A549 (cell line): ENCODE data around the gene SLC39A10.

ENCODE experiments used
- GATA3 ChIP-seq: IDR thresholded peaks from 2 replicates; pipeline ENCODE4 v1.6.1; 2012; ENCODE audit warnings: borderline replicate concordance
- POLR2A ChIP-seq: IDR thresholded peaks from 2 replicates; pipeline ENCODE4 v1.6.1; 2012; ENCODE audit warnings: mild to moderate bottlenecking, low read length
- RAD21 ChIP-seq, 2 experiments: fragments of >200 bp in 1 of 2; sonication (Bioruptor Twin) in 1 of 2; formaldehyde crosslinking in 1 of 2; IDR thresholded peaks in 1 of 2; conservative IDR thresholded peaks in 1 of 2; 2 replicates in 1 of 2; 3 replicates in 1 of 2; pipeline ENCODE4 v1.6.1; 2012 to 2018; ENCODE audit warnings: inconsistent platforms in 1 of 2
- SMC3 ChIP-seq: fragments of >200 bp; sonication (Bioruptor Twin); formaldehyde crosslinking; IDR thresholded peaks from 3 replicates; pipeline ENCODE4 v1.6.1; 2018; ENCODE audit warnings: inconsistent platforms
- TF ChIP-seq, protein P1 (sequence below): fragments of >200 bp; sonication (Bioruptor Twin); formaldehyde crosslinking; IDR thresholded peaks from 3 replicates; pipeline ENCODE4 v1.5.1; 2016
- TF ChIP-seq, protein P2 (sequence below): fragments of 200-600 bp; sonication (generic); IDR thresholded peaks from 2 replicates; pipeline ENCODE4 v1.6.1; 2016; ENCODE audit warnings: antibody characterized with exemption, mild to moderate bottlenecking, moderate library complexity
- TF ChIP-seq, protein P3 (sequence below): IDR thresholded peaks from 2 replicates; pipeline ENCODE4 v1.6.1; 2012
- TF ChIP-seq, protein P4 (sequence below): fragments of 450-650 bp; IDR thresholded peaks from 2 replicates; pipeline ENCODE4 v1.6.1; 2014; ENCODE audit warnings: antibody characterized with exemption

DNA sequence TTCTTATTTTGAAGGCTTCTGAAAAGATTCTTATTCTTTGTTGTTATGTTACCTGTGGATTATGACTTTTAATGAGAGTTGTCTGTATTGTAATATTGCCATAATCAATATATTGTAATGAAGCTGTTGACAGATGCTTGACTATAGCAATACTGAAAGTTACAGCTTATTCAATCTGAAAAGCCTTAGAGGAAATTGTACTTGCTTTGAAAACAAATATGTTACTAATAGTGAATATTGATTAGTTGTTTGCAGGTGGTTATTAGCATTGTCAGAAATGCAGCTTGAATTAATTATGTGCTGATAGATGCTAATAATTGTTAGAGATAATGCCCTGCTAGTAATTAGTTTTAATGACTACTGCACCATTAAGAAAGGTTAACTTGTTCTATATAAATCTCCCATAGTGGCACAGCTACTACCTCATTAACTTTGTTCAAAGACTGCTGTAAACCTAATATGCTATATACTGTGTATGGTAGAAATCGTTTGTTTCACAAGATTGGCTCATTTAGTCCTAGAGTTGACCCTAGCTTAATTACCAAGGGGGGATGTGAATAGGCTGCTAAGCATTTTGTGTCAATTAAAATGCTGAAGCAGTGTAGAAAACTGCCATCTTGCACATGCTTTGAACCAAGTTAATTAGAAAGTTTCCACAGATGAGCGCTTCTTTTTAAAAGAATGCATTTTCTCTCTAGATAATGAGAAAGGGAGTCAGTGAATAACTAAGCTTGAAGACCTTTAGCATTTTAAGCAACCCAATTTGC, 30.5 kb downstream of the SLC39A10 start:
- TF ChIP-seq, protein P1, sequence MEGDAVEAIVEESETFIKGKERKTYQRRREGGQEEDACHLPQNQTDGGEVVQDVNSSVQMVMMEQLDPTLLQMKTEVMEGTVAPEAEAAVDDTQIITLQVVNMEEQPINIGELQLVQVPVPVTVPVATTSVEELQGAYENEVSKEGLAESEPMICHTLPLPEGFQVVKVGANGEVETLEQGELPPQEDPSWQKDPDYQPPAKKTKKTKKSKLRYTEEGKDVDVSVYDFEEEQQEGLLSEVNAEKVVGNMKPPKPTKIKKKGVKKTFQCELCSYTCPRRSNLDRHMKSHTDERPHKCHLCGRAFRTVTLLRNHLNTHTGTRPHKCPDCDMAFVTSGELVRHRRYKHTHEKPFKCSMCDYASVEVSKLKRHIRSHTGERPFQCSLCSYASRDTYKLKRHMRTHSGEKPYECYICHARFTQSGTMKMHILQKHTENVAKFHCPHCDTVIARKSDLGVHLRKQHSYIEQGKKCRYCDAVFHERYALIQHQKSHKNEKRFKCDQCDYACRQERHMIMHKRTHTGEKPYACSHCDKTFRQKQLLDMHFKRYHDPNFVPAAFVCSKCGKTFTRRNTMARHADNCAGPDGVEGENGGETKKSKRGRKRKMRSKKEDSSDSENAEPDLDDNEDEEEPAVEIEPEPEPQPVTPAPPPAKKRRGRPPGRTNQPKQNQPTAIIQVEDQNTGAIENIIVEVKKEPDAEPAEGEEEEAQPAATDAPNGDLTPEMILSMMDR = no peak
- TF ChIP-seq, protein P2, sequence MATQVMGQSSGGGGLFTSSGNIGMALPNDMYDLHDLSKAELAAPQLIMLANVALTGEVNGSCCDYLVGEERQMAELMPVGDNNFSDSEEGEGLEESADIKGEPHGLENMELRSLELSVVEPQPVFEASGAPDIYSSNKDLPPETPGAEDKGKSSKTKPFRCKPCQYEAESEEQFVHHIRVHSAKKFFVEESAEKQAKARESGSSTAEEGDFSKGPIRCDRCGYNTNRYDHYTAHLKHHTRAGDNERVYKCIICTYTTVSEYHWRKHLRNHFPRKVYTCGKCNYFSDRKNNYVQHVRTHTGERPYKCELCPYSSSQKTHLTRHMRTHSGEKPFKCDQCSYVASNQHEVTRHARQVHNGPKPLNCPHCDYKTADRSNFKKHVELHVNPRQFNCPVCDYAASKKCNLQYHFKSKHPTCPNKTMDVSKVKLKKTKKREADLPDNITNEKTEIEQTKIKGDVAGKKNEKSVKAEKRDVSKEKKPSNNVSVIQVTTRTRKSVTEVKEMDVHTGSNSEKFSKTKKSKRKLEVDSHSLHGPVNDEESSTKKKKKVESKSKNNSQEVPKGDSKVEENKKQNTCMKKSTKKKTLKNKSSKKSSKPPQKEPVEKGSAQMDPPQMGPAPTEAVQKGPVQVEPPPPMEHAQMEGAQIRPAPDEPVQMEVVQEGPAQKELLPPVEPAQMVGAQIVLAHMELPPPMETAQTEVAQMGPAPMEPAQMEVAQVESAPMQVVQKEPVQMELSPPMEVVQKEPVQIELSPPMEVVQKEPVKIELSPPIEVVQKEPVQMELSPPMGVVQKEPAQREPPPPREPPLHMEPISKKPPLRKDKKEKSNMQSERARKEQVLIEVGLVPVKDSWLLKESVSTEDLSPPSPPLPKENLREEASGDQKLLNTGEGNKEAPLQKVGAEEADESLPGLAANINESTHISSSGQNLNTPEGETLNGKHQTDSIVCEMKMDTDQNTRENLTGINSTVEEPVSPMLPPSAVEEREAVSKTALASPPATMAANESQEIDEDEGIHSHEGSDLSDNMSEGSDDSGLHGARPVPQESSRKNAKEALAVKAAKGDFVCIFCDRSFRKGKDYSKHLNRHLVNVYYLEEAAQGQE = no peak
- TF ChIP-seq, protein P3, sequence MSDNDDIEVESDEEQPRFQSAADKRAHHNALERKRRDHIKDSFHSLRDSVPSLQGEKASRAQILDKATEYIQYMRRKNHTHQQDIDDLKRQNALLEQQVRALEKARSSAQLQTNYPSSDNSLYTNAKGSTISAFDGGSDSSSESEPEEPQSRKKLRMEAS = no peak
- TF ChIP-seq GATA3 = no peak
- no peak for TF ChIP-seq POLR2A
- no peak for TF ChIP-seq RAD21 (conservative IDR thresholded peaks at IDR 0.05 in 1 of 2, IDR thresholded peaks at IDR 0.05 in 1 of 2)
- no peak for TF ChIP-seq SMC3
- TF ChIP-seq, protein P4, sequence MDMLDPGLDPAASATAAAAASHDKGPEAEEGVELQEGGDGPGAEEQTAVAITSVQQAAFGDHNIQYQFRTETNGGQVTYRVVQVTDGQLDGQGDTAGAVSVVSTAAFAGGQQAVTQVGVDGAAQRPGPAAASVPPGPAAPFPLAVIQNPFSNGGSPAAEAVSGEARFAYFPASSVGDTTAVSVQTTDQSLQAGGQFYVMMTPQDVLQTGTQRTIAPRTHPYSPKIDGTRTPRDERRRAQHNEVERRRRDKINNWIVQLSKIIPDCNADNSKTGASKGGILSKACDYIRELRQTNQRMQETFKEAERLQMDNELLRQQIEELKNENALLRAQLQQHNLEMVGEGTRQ = no peak
